ENCODE results near the gene BPIFB6. TPM values are rescaled to one million over a fixed set of nuclear protein-coding genes. Genes with fewer than 3 reads are reported as not detected.

The BPIFB6 gene, protein sequence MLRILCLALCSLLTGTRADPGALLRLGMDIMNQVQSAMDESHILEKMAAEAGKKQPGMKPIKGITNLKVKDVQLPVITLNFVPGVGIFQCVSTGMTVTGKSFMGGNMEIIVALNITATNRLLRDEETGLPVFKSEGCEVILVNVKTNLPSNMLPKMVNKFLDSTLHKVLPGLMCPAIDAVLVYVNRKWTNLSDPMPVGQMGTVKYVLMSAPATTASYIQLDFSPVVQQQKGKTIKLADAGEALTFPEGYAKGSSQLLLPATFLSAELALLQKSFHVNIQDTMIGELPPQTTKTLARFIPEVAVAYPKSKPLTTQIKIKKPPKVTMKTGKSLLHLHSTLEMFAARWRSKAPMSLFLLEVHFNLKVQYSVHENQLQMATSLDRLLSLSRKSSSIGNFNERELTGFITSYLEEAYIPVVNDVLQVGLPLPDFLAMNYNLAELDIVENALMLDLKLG
- not detected for total RNA-seq

- ATAC-seq = no peak
- CTCF ChIA-PET = interaction anchor here (1.5 kb wide), 1 partner anchor 95 kb away, joined by 3 read pairs; no protein-coding TSS in a partner anchor
These were observed at the start of gene BPIFB6 for GRCh38 chr20:33031531-33031930. TSS of gene BPIFB6 (plus strand) at chr20:33031648. CDS start at chr20:33031648, 0 bp downstream.

DNA sequence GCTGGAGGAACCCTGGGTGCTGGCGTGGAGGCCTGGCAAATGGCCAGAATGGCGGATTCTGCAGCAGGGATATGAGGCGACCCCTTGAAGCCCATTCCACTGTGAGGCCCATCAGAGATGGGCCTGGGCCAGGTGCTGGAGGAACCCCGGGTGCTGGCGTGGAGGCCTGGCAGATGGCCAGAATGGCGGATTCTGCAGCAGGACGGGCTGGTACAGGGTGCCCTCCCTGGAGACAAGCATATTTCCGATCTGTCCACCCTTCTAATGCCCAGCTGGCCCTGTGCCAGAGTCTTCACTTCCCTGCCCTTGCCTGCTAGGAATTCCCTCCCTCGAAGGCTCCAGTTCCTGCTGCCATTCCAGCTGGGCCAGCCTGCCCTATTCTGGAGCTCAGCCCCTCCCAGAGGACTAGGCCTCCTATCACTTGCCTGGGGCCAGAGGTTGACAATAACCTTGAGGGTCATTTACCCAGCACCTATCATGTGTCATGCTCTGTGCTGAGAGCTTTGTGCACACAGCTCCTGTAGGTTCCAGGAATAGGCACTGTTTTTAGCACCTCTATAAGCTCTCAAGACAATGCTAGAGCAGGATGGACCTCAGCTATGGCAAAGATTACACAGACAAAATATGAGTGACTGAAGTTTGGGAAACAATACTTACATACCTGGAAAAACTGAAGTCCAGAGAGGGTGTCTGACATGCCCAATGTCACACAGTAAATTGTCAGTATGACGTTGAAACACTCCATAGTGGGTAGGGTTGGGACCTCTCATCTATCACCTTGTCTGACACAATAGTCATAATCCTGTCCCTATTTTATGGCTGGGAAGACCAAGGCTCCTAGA, 48.6 kb upstream of the BPIFB6 start:
- Mint-ChIP-seq H3K27me3 (ENCODE audit: low read depth) (no peaks in the 10 kb centered on the region), H3K9me3 (ENCODE audit: insufficient read depth) (no peaks in the 10 kb centered on the region), H3K36me3 (ENCODE audit: low read depth) (no peaks in the 10 kb centered on the region), H3K4me1 (ENCODE audit: low read depth) (peaks cover 2% of the 10 kb centered on the region), H3K27ac (no peak overlapping the region), H3K4me3 (no peak overlapping the region)
- DNase-seq = no peak
- CTCF ChIA-PET = interaction anchor here (1.1 kb wide), 1 partner anchor 11 kb away, joined by 3 read pairs; no protein-coding TSS in a partner anchor
- ATAC-seq = no peak
- POLR2A ChIA-PET = interaction anchor here (2.1 kb wide), 1 partner anchor 10 kb away, joined by 10 read pairs; no protein-coding TSS in a partner anchor

More at GRCh38 chr20:33031531-33031930, at the start of gene BPIFB6:
- Mint-ChIP-seq H3K9me3 (ENCODE audit: insufficient read depth) (no peaks in the 10 kb centered on the region), H3K36me3 (ENCODE audit: low read depth) (no peaks in the 10 kb centered on the region), H3K27me3 (ENCODE audit: low read depth) (no peaks in the 10 kb centered on the region), H3K27ac (no peak within 1 kb of the TSS), H3K4me1 (ENCODE audit: low read depth) (no peaks in the 10 kb centered on the region), H3K4me3 (no peak within 1 kb of the TSS)
- POLR2A ChIA-PET = interaction anchor here (1.2 kb wide), 1 partner anchor 11 kb away, joined by 3 read pairs; no protein-coding TSS in a partner anchor
- no peak for DNase-seq

DNA sequence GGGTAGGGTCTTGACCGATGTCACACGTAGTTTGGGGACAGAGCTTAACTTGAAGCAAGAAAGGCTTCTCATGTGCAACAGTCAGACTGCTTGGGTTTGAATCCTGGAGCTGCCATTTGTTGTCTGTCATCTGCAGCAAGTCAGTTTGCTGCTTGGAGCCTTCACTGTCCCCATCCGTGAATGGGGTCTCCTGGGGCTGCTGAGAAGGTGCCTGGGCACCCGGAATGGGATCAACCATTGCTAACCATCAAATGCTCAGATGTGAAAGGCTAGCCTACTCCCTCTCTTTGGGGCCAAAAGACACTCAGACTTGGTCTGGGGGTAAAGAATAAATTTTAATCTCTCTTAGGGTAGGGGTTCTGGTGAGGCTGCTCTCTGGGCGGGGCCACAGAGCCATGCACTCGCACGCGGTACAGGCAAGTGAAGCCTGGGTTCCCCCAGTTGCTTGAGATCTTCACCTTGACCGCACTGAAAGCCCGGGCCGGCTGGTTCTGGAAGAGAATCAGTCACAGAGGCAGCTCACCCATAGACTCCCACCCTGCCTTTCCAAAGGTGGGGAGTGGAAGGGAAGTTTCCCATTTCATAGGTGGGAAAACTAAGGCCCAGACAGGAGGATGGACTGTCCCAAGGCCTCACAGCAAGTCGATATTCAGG, 47.9 kb upstream of the BPIFB6 start:
- POLR2A ChIA-PET = interaction anchor here (1.2 to 2.1 kb wide), 2 partner anchors 11 to 38 kb away, joined by 4 to 10 read pairs; no protein-coding TSS in a partner anchor
- Mint-ChIP-seq H3K27me3 (ENCODE audit: low read depth) (no peaks in the 10 kb centered on the region), H3K4me3 (no peak overlapping the region), H3K4me1 (ENCODE audit: low read depth) (peaks cover 2% of the 10 kb centered on the region), H3K27ac (no peak overlapping the region), H3K9me3 (ENCODE audit: insufficient read depth) (no peaks in the 10 kb centered on the region), H3K36me3 (ENCODE audit: low read depth) (no peaks in the 10 kb centered on the region)
- CTCF ChIA-PET = interaction anchor here (1.0 to 2.0 kb wide), 3 partner anchors 12 to 38 kb away, joined by 3 to 8 read pairs (median 4); no protein-coding TSS in a partner anchor
- DNase-seq = no peak
- ATAC-seq = no peak

- H3K4me3 Mint-ChIP-seq = no peak overlapping the region
These were observed 47.3 kb upstream of the BPIFB6 start for GRCh38 chr20:32984196-32984595.

GRCh38 chr20:32984631-32985354, 46.7 kb upstream of the BPIFB6 start:
- POLR2A ChIA-PET = interaction anchor here (1.2 to 2.1 kb wide), 2 partner anchors 12 to 39 kb away, joined by 4 to 10 read pairs; no protein-coding TSS in a partner anchor

More at GRCh38 chr20:32984196-32984595, 47.3 kb upstream of the BPIFB6 start:
- no peak overlapping the region for H3K27ac Mint-ChIP-seq
- H3K4me1 Mint-ChIP-seq (ENCODE audit: low read depth) = peaks cover 2% of the 10 kb centered on the region
- ChIA-PET CTCF (interaction anchor here (1.0 to 2.0 kb wide), 3 partner anchors 12 to 38 kb away, joined by 3 to 8 read pairs (median 4); no protein-coding TSS in a partner anchor), POLR2A (interaction anchor here (1.2 to 2.1 kb wide), 2 partner anchors 12 to 38 kb away, joined by 4 to 10 read pairs; no protein-coding TSS in a partner anchor)
- H3K9me3 Mint-ChIP-seq (ENCODE audit: insufficient read depth) = no peaks in the 10 kb centered on the region
- H3K36me3 Mint-ChIP-seq (ENCODE audit: low read depth) = no peaks in the 10 kb centered on the region
- DNase-seq (no peak), ATAC-seq (no peak)
- H3K27me3 Mint-ChIP-seq (ENCODE audit: low read depth) = no peaks in the 10 kb centered on the region

GRCh38 chr20:32985596-32985995, 45.9 kb upstream of the BPIFB6 start:
- ATAC-seq (no peak), DNase-seq (no peak)
- CTCF ChIA-PET = interaction anchor here (1.0 to 2.0 kb wide), 4 partner anchors 10 to 40 kb away, joined by 3 to 8 read pairs (median 4); partner anchors contain the start of gene SUN5

More at GRCh38 chr20:32984631-32985354, 46.7 kb upstream of the BPIFB6 start:
- ATAC-seq (no peak), DNase-seq (no peak)
- Mint-ChIP-seq H3K36me3 (ENCODE audit: low read depth) (no peaks in the 10 kb centered on the region), H3K27ac (no peak overlapping the region), H3K9me3 (ENCODE audit: insufficient read depth) (no peaks in the 10 kb centered on the region), H3K4me3 (no peak overlapping the region), H3K27me3 (ENCODE audit: low read depth) (no peaks in the 10 kb centered on the region), H3K4me1 (ENCODE audit: low read depth) (peaks cover 2% of the 10 kb centered on the region)
- CTCF ChIA-PET = interaction anchor here (1.7 to 2.0 kb wide), 2 partner anchors 11 to 39 kb away, joined by 3 to 8 read pairs; no protein-coding TSS in a partner anchor

GRCh38 chr20:32986331-32986966, 45.0 kb upstream of the BPIFB6 start:
- no peak for DNase-seq
- ChIA-PET CTCF (interaction anchor here (1.0 to 1.5 kb wide), 4 partner anchors 9 to 18 kb away, joined by 3 to 5 read pairs (median 4); partner anchors contain the start of gene SUN5), POLR2A (interaction anchor here (0.9 to 1.4 kb wide), 2 partner anchors 13 to 20 kb away, joined by 3 read pairs; no protein-coding TSS in a partner anchor)
- H3K4me3 Mint-ChIP-seq = no peak overlapping the region
- no peak overlapping the region for H3K27ac Mint-ChIP-seq
- H3K36me3 Mint-ChIP-seq (ENCODE audit: low read depth) = no peaks in the 10 kb centered on the region
- no peaks in the 10 kb centered on the region for H3K27me3 Mint-ChIP-seq (ENCODE audit: low read depth)
- H3K4me1 Mint-ChIP-seq (ENCODE audit: low read depth) = peaks cover 7% of the 10 kb centered on the region
- ATAC-seq = no peak
- no peaks in the 10 kb centered on the region for H3K9me3 Mint-ChIP-seq (ENCODE audit: insufficient read depth)

More at GRCh38 chr20:32985596-32985995, 45.9 kb upstream of the BPIFB6 start:
- H3K27ac Mint-ChIP-seq = no peak overlapping the region
- H3K36me3 Mint-ChIP-seq (ENCODE audit: low read depth) = no peaks in the 10 kb centered on the region
- H3K27me3 Mint-ChIP-seq (ENCODE audit: low read depth) = no peaks in the 10 kb centered on the region
- no peaks in the 10 kb centered on the region for H3K9me3 Mint-ChIP-seq (ENCODE audit: insufficient read depth)
- H3K4me1 Mint-ChIP-seq (ENCODE audit: low read depth) = peaks cover 2% of the 10 kb centered on the region
- POLR2A ChIA-PET = interaction anchor here (0.6 to 1.4 kb wide), 2 partner anchors 19 to 183 kb away, joined by 3 read pairs; no protein-coding TSS in a partner anchor
- H3K4me3 Mint-ChIP-seq = no peak overlapping the region

- Mint-ChIP-seq H3K27ac (no peak overlapping the region), H3K36me3 (ENCODE audit: low read depth) (no peaks in the 10 kb centered on the region)
- POLR2A ChIA-PET = interaction anchor here (0.9 kb wide), 1 partner anchor 14 kb away, joined by 3 read pairs; no protein-coding TSS in a partner anchor
These were observed 44.2 kb upstream of the BPIFB6 start for GRCh38 chr20:32987044-32987825.

GRCh38 chr20:32988008-32988407, 43.4 kb upstream of the BPIFB6 start:
- POLR2A ChIA-PET = no interaction called here
- H3K36me3 Mint-ChIP-seq (ENCODE audit: low read depth) = no peaks in the 10 kb centered on the region
- ATAC-seq = no peak
- no peaks in the 10 kb centered on the region for H3K9me3 Mint-ChIP-seq (ENCODE audit: insufficient read depth)
- H3K27me3 Mint-ChIP-seq (ENCODE audit: low read depth) = no peaks in the 10 kb centered on the region
- H3K27ac Mint-ChIP-seq = no peak overlapping the region
- no peak overlapping the region for H3K4me3 Mint-ChIP-seq
- no peak for DNase-seq
- CTCF ChIA-PET = no interaction called here
- peaks cover 6% of the 10 kb centered on the region for H3K4me1 Mint-ChIP-seq (ENCODE audit: low read depth)

More at GRCh38 chr20:32987044-32987825, 44.2 kb upstream of the BPIFB6 start:
- CTCF ChIA-PET = interaction anchor here (1.0 to 1.5 kb wide), 3 partner anchors 8 to 18 kb away, joined by 3 to 5 read pairs (median 4); partner anchors contain the start of gene SUN5
- DNase-seq (no peak), ATAC-seq (no peak)
- H3K4me3 Mint-ChIP-seq = no peak overlapping the region
- no peaks in the 10 kb centered on the region for H3K9me3 Mint-ChIP-seq (ENCODE audit: insufficient read depth)
- H3K4me1 Mint-ChIP-seq (ENCODE audit: low read depth) = peaks cover 8% of the 10 kb centered on the region
- no peaks in the 10 kb centered on the region for H3K27me3 Mint-ChIP-seq (ENCODE audit: low read depth)

Measured in activated CD8-positive, alpha-beta T cell treated with anti-CD3 and anti-CD28 coated beads, Interleukin-2, amount 10 ng/mL, durations not matched to agents 7 days and 5 days (primary cell).